Measurements from ENCODE around the gene DNAH3. TPM values are rescaled to one million over a fixed set of nuclear protein-coding genes. Genes with fewer than 3 reads are reported as not detected.

DNAH3 gene
- total RNA-seq, 4 donors from 2014 or later = 0.66 TPM; not detected in 3

GRCh38 chr16:20995711-20996110 lies 154.9 kb downstream of the DNAH3 start:
- TF ChIP-seq CTCF (IDR thresholded peaks at IDR 0.05; ENCODE audit: low read depth) = no peak

DNA sequence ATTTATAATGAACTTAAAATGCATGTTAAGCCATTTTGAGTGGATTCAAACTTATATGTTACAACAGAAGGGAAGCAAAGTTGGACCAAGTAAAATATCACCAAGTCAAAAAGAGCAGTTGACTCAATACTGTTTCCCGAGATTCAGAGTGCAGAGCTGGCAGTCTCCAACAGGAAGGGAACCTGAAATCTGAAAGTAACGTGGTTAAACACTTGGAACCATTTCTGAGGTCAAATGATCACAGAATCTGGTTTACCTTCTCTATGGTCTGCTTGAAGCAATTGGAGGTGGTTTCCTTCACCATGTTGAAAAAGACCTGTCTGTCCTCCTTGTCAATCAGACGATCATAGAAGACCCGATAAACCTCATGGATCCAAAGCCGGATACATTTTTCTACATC lies 163.6 kb downstream of the DNAH3 start:
- TF ChIP-seq CTCF (IDR thresholded peaks at IDR 0.05; ENCODE audit: low read depth) = no peak

DNA sequence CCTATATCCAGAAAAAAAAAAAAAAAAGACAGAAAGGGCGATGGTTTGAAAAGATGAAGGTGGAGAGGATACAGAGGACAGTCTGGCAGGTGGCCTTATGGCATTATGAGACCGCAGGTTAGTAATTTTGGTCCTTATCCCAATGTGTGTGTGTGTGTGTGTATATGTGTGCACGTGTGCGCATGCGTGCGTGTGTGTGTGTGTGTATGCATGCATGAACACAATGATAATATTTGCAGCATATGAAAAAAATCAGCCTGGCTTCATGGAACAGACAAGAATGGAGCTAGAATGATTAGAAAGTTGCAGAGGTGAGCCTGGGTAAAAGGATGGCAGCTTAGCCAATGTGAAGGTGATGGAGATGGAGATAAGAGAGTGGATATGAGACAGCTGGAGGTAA lies 166.6 kb downstream of the DNAH3 start:
- no peak for TF ChIP-seq CTCF (IDR thresholded peaks at IDR 0.05; ENCODE audit: low read depth)

DNA sequence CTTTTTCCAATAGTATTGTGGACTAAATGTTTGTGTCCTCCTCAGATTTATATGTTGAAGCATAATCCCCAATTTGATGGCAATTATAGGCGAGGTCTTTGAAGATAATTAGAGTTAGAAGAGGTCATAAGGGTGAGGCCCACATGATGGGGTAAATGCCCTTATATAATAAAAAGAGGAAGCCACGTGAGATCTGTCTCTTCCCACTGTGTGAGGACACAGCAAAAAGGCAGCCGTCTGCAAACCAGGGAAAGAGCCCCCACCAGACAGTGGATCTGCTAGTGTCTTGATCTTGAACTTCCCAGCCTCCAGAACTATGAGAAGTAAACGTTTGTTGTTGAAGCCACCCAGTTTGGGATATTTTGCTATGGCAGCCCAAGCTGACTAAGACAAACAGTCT lies 174.1 kb downstream of the DNAH3 start:
- no peak for TF ChIP-seq CTCF (IDR thresholded peaks at IDR 0.05; ENCODE audit: low read depth)

DNA sequence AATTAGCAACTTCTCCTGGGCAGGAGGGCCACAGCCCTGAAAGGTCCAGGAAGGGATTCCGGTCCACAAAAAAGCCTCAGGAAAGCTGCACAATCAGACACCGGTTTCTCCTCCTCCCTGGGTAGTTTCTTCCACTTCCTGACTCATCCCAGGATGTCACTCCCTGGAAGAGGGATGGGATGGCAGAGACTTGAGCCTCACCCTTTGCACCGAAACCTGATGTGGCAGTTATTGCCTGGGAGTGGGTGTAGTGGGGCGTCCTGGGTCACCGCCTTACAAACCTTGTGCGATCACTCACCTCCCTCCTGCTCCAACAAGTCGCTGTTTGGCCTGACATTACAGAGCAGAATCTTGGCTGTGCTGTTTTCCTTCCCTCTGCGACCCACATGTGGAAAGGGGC lies 179.2 kb downstream of the DNAH3 start:
- TF ChIP-seq CTCF (IDR thresholded peaks at IDR 0.05; ENCODE audit: low read depth) = no peak

DNA sequence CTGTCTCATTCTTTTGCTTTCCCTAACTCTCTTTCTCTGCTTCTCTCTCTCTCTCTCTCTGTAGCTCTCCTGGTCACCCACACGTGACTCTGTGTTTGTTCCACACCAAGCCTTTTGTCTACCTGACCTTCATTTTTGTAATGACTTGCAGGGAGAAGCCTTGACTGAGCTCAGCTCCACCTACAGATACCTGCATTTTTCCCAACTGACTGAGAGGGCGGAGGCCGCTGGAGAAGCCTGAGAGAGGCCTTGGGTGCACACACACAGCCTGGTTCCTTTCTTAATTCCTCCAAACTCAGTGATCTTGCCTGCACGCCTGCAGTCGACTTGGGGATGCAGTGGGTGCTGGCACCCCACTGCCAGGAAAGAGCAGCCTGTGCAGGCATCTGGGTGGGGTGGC lies 181.3 kb downstream of the DNAH3 start:
- TF ChIP-seq CTCF (IDR thresholded peaks at IDR 0.05; ENCODE audit: low read depth) = no peak

DNA sequence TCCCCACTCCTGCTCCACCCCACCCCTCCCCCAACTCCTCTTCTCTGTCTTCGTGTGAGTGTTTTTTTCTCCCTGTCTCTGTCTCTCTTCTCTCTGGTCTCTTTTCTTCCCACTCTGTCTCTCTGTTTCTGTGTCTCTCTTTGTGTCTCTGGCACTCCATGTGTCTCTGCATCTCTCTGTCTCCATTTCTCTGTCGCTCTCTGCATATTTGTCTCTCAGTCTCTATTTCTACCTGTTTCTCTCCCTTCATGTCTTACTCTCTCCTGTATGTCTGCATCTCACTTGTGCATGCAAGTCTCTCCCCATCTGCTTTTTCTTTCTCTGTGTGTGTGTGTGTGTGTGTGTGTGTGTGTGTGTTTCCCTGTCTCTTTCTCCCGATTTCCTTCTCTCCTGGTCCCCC lies 181.9 kb downstream of the DNAH3 start:
- no peak for TF ChIP-seq CTCF (IDR thresholded peaks at IDR 0.05; ENCODE audit: low read depth)

GRCh38 chr16:20960899-20961298 lies 189.7 kb downstream of the DNAH3 start:
- TF ChIP-seq CTCF (IDR thresholded peaks at IDR 0.05; ENCODE audit: low read depth) = no peak
